Right forelimb (tissue), 1 donor: ENCODE data around the gene FBXO30.

Experiments
- DNase-seq: peaks from one replicate; pipeline ENCODE4 v3.0.0-alpha.2; 2018

The FBXO30 gene

GRCh38 chr6:145814501-145815308, at the start of gene FBXO30:
Gene FBXO30 (minus strand): TSS chr6:145814795. CDS start chr6:145806405, 8,390 bp downstream.
- DNase-seq = peak; percentile 97

GRCh38 chr6:145863988-145864616, 49.5 kb upstream of the FBXO30 start:
- DNase-seq = no peak

GRCh38 chr6:145863366-145863765, 48.8 kb upstream of the FBXO30 start:
- DNase-seq = no peak

- no peak for DNase-seq
Observed at GRCh38 chr6:145860562-145860961, 46.0 kb upstream of the FBXO30 start.

GRCh38 chr6:145850671-145851070, 36.1 kb upstream of the FBXO30 start:
- no peak for DNase-seq

GRCh38 chr6:145848541-145848940, 33.9 kb upstream of the FBXO30 start:
- DNase-seq = no peak

GRCh38 chr6:145845557-145845956, 31.0 kb upstream of the FBXO30 start:
- no peak for DNase-seq

GRCh38 chr6:145844933-145845540, 30.4 kb upstream of the FBXO30 start:
- no peak for DNase-seq

- DNase-seq = no peak
Observed at GRCh38 chr6:145842693-145843546, 28.3 kb upstream of the FBXO30 start.

GRCh38 chr6:145841668-145842067, 27.1 kb upstream of the FBXO30 start:
- no peak for DNase-seq

- no peak for DNase-seq
Observed at GRCh38 chr6:145839653-145840052, 25.1 kb upstream of the FBXO30 start.

- DNase-seq = no peak
Observed at GRCh38 chr6:145838305-145838704, 23.7 kb upstream of the FBXO30 start.

- DNase-seq = no peak
Observed at GRCh38 chr6:145836772-145837171, 22.2 kb upstream of the FBXO30 start.

GRCh38 chr6:145836170-145836569, 21.6 kb upstream of the FBXO30 start:
- DNase-seq = no peak

- no peak for DNase-seq
Observed at GRCh38 chr6:145830612-145831011, 16.0 kb upstream of the FBXO30 start.

GRCh38 chr6:145829950-145830349, 15.4 kb upstream of the FBXO30 start:
- no peak for DNase-seq

GRCh38 chr6:145829102-145829501, 14.5 kb upstream of the FBXO30 start:
- DNase-seq = no peak

GRCh38 chr6:145824344-145824743, 9.7 kb upstream of the FBXO30 start:
- DNase-seq = no peak

GRCh38 chr6:145823328-145823944, 8.8 kb upstream of the FBXO30 start:
- DNase-seq = no peak

GRCh38 chr6:145822456-145822855, 7.9 kb upstream of the FBXO30 start:
- DNase-seq = no peak

GRCh38 chr6:145819994-145820393, 5.4 kb upstream of the FBXO30 start:
- DNase-seq = no peak

- no peak for DNase-seq
Observed at GRCh38 chr6:145818796-145819195, 4.2 kb upstream of the FBXO30 start.

GRCh38 chr6:145816392-145816791, 1.8 kb upstream of the FBXO30 start:
- no peak for DNase-seq
